Measurements from ENCODE around the gene IL9. TPM values are rescaled to one million over a fixed set of nuclear protein-coding genes. Genes with fewer than 3 reads are reported as not detected.

The IL9 gene
- polyA plus RNA-seq, 1 donor (not counting 4 experiments of a cell fraction or from before 2014, with no cell fraction given) = not detected

DNA sequence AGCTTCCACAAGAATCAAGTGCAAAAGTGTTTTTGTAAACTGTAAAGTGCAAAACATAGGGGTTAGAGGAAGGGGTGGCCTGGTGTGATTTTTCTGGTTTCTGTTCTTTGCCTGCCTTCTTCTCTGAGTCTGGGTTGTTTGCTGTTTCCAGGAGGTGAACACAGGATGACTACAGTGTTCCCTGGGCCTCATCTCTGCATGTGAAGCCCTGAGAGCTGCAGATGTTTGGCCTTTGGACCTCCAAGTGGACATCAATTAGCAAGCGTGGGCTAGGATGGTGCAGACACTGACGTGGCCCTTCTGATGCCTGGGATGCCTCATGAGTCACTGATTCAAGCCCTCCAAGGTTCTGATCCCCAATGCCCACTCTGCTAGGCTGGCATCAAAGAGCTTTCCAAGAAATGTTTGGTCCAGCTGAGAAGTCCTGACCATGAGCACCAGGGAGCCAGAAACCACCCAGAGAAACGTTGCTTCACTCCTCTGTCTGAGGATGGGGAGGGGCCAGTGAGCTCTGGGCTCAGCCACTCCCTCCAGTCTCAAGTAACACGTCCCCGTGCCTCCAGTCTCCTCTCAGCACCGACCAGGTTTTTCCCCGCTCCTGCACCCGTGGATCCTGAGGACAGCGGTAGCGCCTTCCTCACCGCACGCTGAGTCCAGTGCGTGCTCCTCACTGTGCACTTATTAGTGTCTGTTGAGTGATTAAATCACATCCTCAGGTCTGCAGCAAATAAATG, 7.6 kb downstream of the IL9 start:
- H3K79me2 ChIP-seq (ENCODE audit: control insufficient read depth, insufficient read depth, low read length) = no peaks in the 10 kb centered on the region
- peaks cover 10% of the 10 kb centered on the region for H3K27me3 ChIP-seq (ENCODE audit: control insufficient read depth, extremely low read depth, insufficient read depth, low read length)
- no peaks in the 10 kb centered on the region for H3K36me3 ChIP-seq (ENCODE audit: control insufficient read depth in 2 of 2, extremely low read depth in 1 of 2, insufficient read depth in 2 of 2, low read length in 2 of 2)
- no peak overlapping the region for H3K27ac ChIP-seq (ENCODE audit: control insufficient read depth, insufficient read depth, low read length)
- TF ChIP-seq CTCF (optimal IDR thresholded peaks at IDR 0.05 in 1 of 3, IDR thresholded peaks at IDR 0.05 in 1 of 3, conservative IDR thresholded peaks at IDR 0.05 in 1 of 3; ENCODE audit: extremely low read depth in 1 of 3, insufficient read depth in 2 of 3, low read length in 3 of 3) = no peak
- no peak for TF ChIP-seq EZH2 (IDR thresholded peaks at IDR 0.05; ENCODE audit: low read length)
- H3K4me1 ChIP-seq (ENCODE audit: control insufficient read depth, extremely low read depth, insufficient read depth, low read length) = no peaks in the 10 kb centered on the region
- no peak for FAIRE-seq
- no peaks in the 10 kb centered on the region for H4K20me1 ChIP-seq (ENCODE audit: control insufficient read depth, extremely low read depth, insufficient read depth, low read length)
- dilution Hi-C loops (cut with MboI; ENCODE audit: extremely low pct_ligation_motif_present, low sequenced_read_pairs) = no loop called here
- no peaks in the 10 kb centered on the region for H3K9me1 ChIP-seq (ENCODE audit: control insufficient read depth, extremely low read depth, insufficient read depth, low read length)
- no peak overlapping the region for H3K4me2 ChIP-seq (ENCODE audit: control insufficient read depth, extremely low read depth, insufficient read depth, low read depth, low read length)
- no peak overlapping the region for H3K9ac ChIP-seq (ENCODE audit: control insufficient read depth, extremely low read depth, insufficient read depth, low read length)
- no peak for DNase-seq (ENCODE audit: low read depth, low spot score)
- no peak overlapping the region for H2AFZ ChIP-seq (ENCODE audit: control insufficient read depth, low read length)
- H3K9me3 ChIP-seq (ENCODE audit: control insufficient read depth, low read depth, low read length) = no peaks in the 10 kb centered on the region
- H3K4me3 ChIP-seq (ENCODE audit: control insufficient read depth in 2 of 3, extremely low read depth in 1 of 3, insufficient read depth in 2 of 3, low read depth in 1 of 3, low read length in 3 of 3) = no peak overlapping the region

- DNase-seq (ENCODE audit: low read depth, low spot score) = no peak
- no peaks in the 10 kb centered on the region for H3K36me3 ChIP-seq (ENCODE audit: control insufficient read depth in 2 of 2, extremely low read depth in 1 of 2, insufficient read depth in 2 of 2, low read length in 2 of 2)
- H3K27ac ChIP-seq (ENCODE audit: control insufficient read depth, insufficient read depth, low read length) = no peak overlapping the region
- H3K9me1 ChIP-seq (ENCODE audit: control insufficient read depth, extremely low read depth, insufficient read depth, low read length) = no peaks in the 10 kb centered on the region
- peak; percentile 76 to 91 (median 79) for TF ChIP-seq CTCF (optimal IDR thresholded peaks at IDR 0.05 in 1 of 3, IDR thresholded peaks at IDR 0.05 in 1 of 3, conservative IDR thresholded peaks at IDR 0.05 in 1 of 3; ENCODE audit: extremely low read depth in 1 of 3, insufficient read depth in 2 of 3, low read length in 3 of 3)
- no peak for TF ChIP-seq EZH2 (IDR thresholded peaks at IDR 0.05; ENCODE audit: low read length)
- FAIRE-seq = peak; percentile 90
- H3K4me1 ChIP-seq (ENCODE audit: control insufficient read depth, extremely low read depth, insufficient read depth, low read length) = no peaks in the 10 kb centered on the region
- no peaks in the 10 kb centered on the region for H3K79me2 ChIP-seq (ENCODE audit: control insufficient read depth, insufficient read depth, low read length)
- no peaks in the 10 kb centered on the region for H4K20me1 ChIP-seq (ENCODE audit: control insufficient read depth, extremely low read depth, insufficient read depth, low read length)
- no peak overlapping the region for H2AFZ ChIP-seq (ENCODE audit: control insufficient read depth, low read length)
- dilution Hi-C loops (cut with MboI; ENCODE audit: extremely low pct_ligation_motif_present, low sequenced_read_pairs) = no loop called here
- H3K4me3 ChIP-seq (ENCODE audit: control insufficient read depth in 2 of 3, extremely low read depth in 1 of 3, insufficient read depth in 2 of 3, low read depth in 1 of 3, low read length in 3 of 3) = no peak overlapping the region
- H3K27me3 ChIP-seq (ENCODE audit: control insufficient read depth, extremely low read depth, insufficient read depth, low read length) = peaks cover 10% of the 10 kb centered on the region
- no peak overlapping the region for H3K4me2 ChIP-seq (ENCODE audit: control insufficient read depth, extremely low read depth, insufficient read depth, low read depth, low read length)
- H3K9me3 ChIP-seq (ENCODE audit: control insufficient read depth, low read depth, low read length) = no peaks in the 10 kb centered on the region
- H3K9ac ChIP-seq (ENCODE audit: control insufficient read depth, extremely low read depth, insufficient read depth, low read length) = no peak overlapping the region
These were observed 8.2 kb downstream of the IL9 start for GRCh38 chr5:135887447-135887864.
